GM23338 (cell line): ENCODE data around the gene CNOT6L. TPM values are rescaled to one million over a fixed set of nuclear protein-coding genes. Genes with fewer than 3 reads are reported as not detected.

Experiments used
- ATAC-seq: fragments of 200-7000 bp; cut with Tn5 transposase; 3 replicates; pipeline ENCODE4 v1.9.1; 2020
- DNase-seq: peaks from one replicate; pipeline ENCODE4 v3.0.0-alpha.2; 2015; ENCODE audit warnings: low spot score
- H2AFZ ChIP-seq: fragments of 200-600 bp; sonication (generic); 2 replicates; pipeline ENCODE4 v1.8.0; 2016; ENCODE audit warnings: antibody characterized with exemption, mild to moderate bottlenecking, moderate library complexity
- H3F3A ChIP-seq: fragments of 200-600 bp; sonication (generic); replicated peaks from 2 replicates; pipeline ENCODE4 v1.8.0; 2017; ENCODE audit warnings: antibody characterized with exemption, mixed run types, low read depth
- H3K27ac ChIP-seq: fragments of 200-600 bp; sonication (generic); 2 replicates; pipeline ENCODE4 v1.6.1; 2016; ENCODE audit warnings: low read depth
- H3K27me3 ChIP-seq: fragments of 200-600 bp; sonication (generic); 2 replicates; pipeline ENCODE4 v1.8.0; 2016; ENCODE audit warnings: mild to moderate bottlenecking, mixed run types, moderate library complexity; ENCODE audit not compliant: insufficient read depth
- H3K36me3 ChIP-seq: fragments of 200-600 bp; sonication (generic); 2 replicates; pipeline ENCODE4 v1.8.0; 2016; ENCODE audit warnings: mild to moderate bottlenecking; ENCODE audit not compliant: insufficient read depth
- H3K4me1 ChIP-seq: fragments of 200-600 bp; sonication (generic); 2 replicates; pipeline ENCODE4 v1.8.0; 2016; ENCODE audit warnings: mild to moderate bottlenecking, moderate library complexity; ENCODE audit not compliant: insufficient read depth
- H3K4me2 ChIP-seq: fragments of 200-600 bp; sonication (generic); 2 replicates; pipeline ENCODE4 v1.7.1; 2017; ENCODE audit warnings: mixed run types
- H3K4me3 ChIP-seq: fragments of 200-600 bp; sonication (generic); 2 replicates; pipeline ENCODE4 v1.6.1; 2016; ENCODE audit warnings: mixed run types
- H3K79me2 ChIP-seq: fragments of 200-600 bp; sonication (generic); replicated peaks from 2 replicates; pipeline ENCODE4 v1.8.0; 2017; ENCODE audit warnings: mild to moderate bottlenecking; ENCODE audit not compliant: insufficient read depth
- H3K9me2 ChIP-seq: fragments of 200-600 bp; sonication (generic); 2 replicates; pipeline ENCODE4 v1.8.0; 2017; ENCODE audit not compliant: insufficient read depth
- H4K20me1 ChIP-seq: fragments of 200-600 bp; sonication (generic); replicated peaks from 2 replicates; pipeline ENCODE4 v1.8.0; 2017; ENCODE audit warnings: mild to moderate bottlenecking; ENCODE audit not compliant: insufficient read depth
- H3K27ac Mint-ChIP-seq: 2 replicates; pipeline ENCODE4 v1.8.0; 2020; ENCODE audit warnings: inconsistent platforms, mild to moderate bottlenecking, moderate library complexity, mixed read lengths
- H3K27me3 Mint-ChIP-seq: 3 replicates; pipeline ENCODE4 v1.8.0; 2022; ENCODE audit warnings: low read depth, mild to moderate bottlenecking, moderate library complexity, mixed read lengths, inconsistent platforms; ENCODE audit not compliant: insufficient read depth, poor library complexity
- H3K36me3 Mint-ChIP-seq: 3 replicates; pipeline ENCODE4 v1.8.0; 2021; ENCODE audit warnings: low read depth, mild to moderate bottlenecking, inconsistent platforms, moderate library complexity, mixed read lengths
- H3K4me1 Mint-ChIP-seq: 3 replicates; pipeline ENCODE4 v1.8.0; 2020; ENCODE audit warnings: mild to moderate bottlenecking, inconsistent platforms, mixed read lengths
- H3K4me3 Mint-ChIP-seq: 3 replicates; pipeline ENCODE4 v1.8.0; 2021; ENCODE audit warnings: moderate library complexity, mild to moderate bottlenecking, inconsistent platforms, mixed read lengths
- H3K9me3 Mint-ChIP-seq: 3 replicates; pipeline ENCODE4 v1.8.0; 2020; ENCODE audit warnings: moderate library complexity, mild to moderate bottlenecking, inconsistent platforms, mixed read lengths
- CREB1 ChIP-seq: fragments of 250-450 bp; sonication (Bioruptor Pico); IDR thresholded peaks from 2 replicates; pipeline ENCODE4 v1.5.0; 2020; ENCODE audit warnings: low read depth, mild to moderate bottlenecking, moderate library complexity
- CTCF ChIP-seq, 2 experiments: fragments of 200-600 bp in 1 of 2; sonication (generic) in 1 of 2; conservative IDR thresholded peaks; 2 replicates each; pipeline versions ENCODE4 v1.5.1 to v1.6.1; 2016 to 2017; ENCODE audit warnings: antibody characterized with exemption in 2 of 2, low read depth in 2 of 2, mild to moderate bottlenecking in 2 of 2, moderate library complexity in 1 of 2
- ETS1 ChIP-seq: IDR thresholded peaks from 2 replicates; pipeline ENCODE4 v1.6.1; 2016; ENCODE audit warnings: antibody characterized with exemption
- NANOG ChIP-seq: IDR thresholded peaks from 2 replicates; pipeline ENCODE4 v1.6.1; 2016; ENCODE audit warnings: antibody characterized with exemption, borderline replicate concordance
- STAT1 ChIP-seq: IDR thresholded peaks from one replicate; pipeline ENCODE4 v1.6.1; 2016; ENCODE audit warnings: antibody characterized with exemption; ENCODE audit not compliant: unreplicated experiment
- ZNF114 ChIP-seq: fragments of 250-450 bp; sonication (Bioruptor Pico); IDR thresholded peaks from 2 replicates; pipeline ENCODE4 v1.5.0; 2020; ENCODE audit warnings: mild to moderate bottlenecking, moderate library complexity
- ZNF462 ChIP-seq: fragments of 250-450 bp; sonication (Bioruptor Pico); IDR thresholded peaks from 2 replicates; pipeline ENCODE4 v1.5.0; 2020; ENCODE audit warnings: mild to moderate bottlenecking, moderate library complexity
- polyA plus RNA-seq: library from polyadenylated mRNA; unstranded; fragments of >200 nt; fragmentation: Nextera tagmentation; extraction: Ambion mirVana; gene quantifications from 2 replicates; pipeline ENCODE4 v1.2.1, GENCODE V29; 2016
- total RNA-seq: library from RNA; depleted of rRNA; stranded (reverse); fragments of >200 nt; shearing (Covaris generic); gene quantifications from 2 replicates; pipeline ENCODE4 v1.2.3, GENCODE V29; 2014

Gene CNOT6L
- total and polyA plus RNA-seq, 2 experiments from 2014 or later = 3.2 to 13.9 TPM

- TF ChIP-seq CREB1 (CRISPR knock-in tag) (no peak), ZNF462 (CRISPR knock-in tag) (no peak), ETS1 (no peak)
Measured at GRCh38 chr4:77795326-77795725, 23.8 kb downstream of the CNOT6L start (continued).

GRCh38 chr4:77790146-77790545 lies 29.0 kb downstream of the CNOT6L start:
- H3K4me3 Mint-ChIP-seq = no peak overlapping the region
- no peak for ATAC-seq
- TF ChIP-seq CREB1 (CRISPR knock-in tag) (no peak), CTCF (conservative IDR thresholded peaks at IDR 0.05; ENCODE audit: low read depth in 2 of 2) (no peak), ZNF114 (CRISPR knock-in tag) (no peak), ZNF462 (CRISPR knock-in tag) (no peak), NANOG (no peak), STAT1 (no peak)

More at GRCh38 chr4:77790146-77790545, 29.0 kb downstream of the CNOT6L start:
- H3K9me2 ChIP-seq = no peaks in the 10 kb centered on the region
- H4K20me1 ChIP-seq = no peaks in the 10 kb centered on the region
- DNase-seq = no peak
- H3K4me1 ChIP-seq = no peaks in the 10 kb centered on the region
- peaks cover 20% of the 10 kb centered on the region for H3K79me2 ChIP-seq
- H3K36me3 ChIP-seq = no peaks in the 10 kb centered on the region
- no peak overlapping the region for H3K4me2 ChIP-seq
- H3K4me3 ChIP-seq = no peak overlapping the region
- no peaks in the 10 kb centered on the region for H3K36me3 Mint-ChIP-seq
- H3K27ac ChIP-seq = no peak overlapping the region
- peaks cover 3% of the 10 kb centered on the region for H3K27me3 Mint-ChIP-seq
- H3K9me3 Mint-ChIP-seq = no peaks in the 10 kb centered on the region
- H3K27ac Mint-ChIP-seq = no peak overlapping the region
- no peak overlapping the region for H2AFZ ChIP-seq
- no peaks in the 10 kb centered on the region for H3K27me3 ChIP-seq
- peaks cover 3% of the 10 kb centered on the region; the same call in 1 of the 3 replicates for H3K4me1 Mint-ChIP-seq
- no peaks in the 10 kb centered on the region for H3F3A ChIP-seq
